Heart left ventricle (tissue), 13 donors: ENCODE data around the gene MAP1LC3B2.

Experiments used
- CTCF ChIP-seq, 12 donors: fragments of 200-600 bp; sonication (generic) in 4 of 12; IDR thresholded peaks; one replicate each; pipeline versions ENCODE4 v1.5.0 to v1.8.0; 2018 to 2022; ENCODE audit warnings: antibody characterized with exemption in 12 of 12, mild to moderate bottlenecking in 5 of 12
- POLR2A ChIP-seq, 2 donors: fragments of 450-650 bp; IDR thresholded peaks; one replicate each; pipeline ENCODE4 v1.6.1; 2017; ENCODE audit warnings: antibody characterized with exemption in 2 of 2, mild to moderate bottlenecking in 2 of 2, moderate library complexity in 2 of 2
- donor health status: ischemic (EF 13 %, LVEDD 7.1; RV severe dilation, severe dysfunction).
- donor health status: DM: no; HTN: yes; CAD: no.
- donor health status: DM: no; HTN: no; CAD: no.
- donor health status: ischemic (EF 25% LVEDD 6.9; RV normal size, moderate dysfunction).
- donor health status: ischemic (EF 25% LVEDD 5.7; RV mildly dilated, moderate dysfunction).
- donor health status: ischemic (EF 35%, LVEDD 5.7; RV mildly dilated, moderate dysfunction).
- donor health status: nonischemic (EF 11% LVEDD 7.7; RV severe dilation, severe dysfunction).
- donor health status: DM: yes; HTN: yes; CAD: no.
- donor health status: PGD.
- donor health status: ischemic (EF 29% LVEDD 5.4; RV normal size, mild dysfunction).
- donor health status: nonischemic (EF 23%, LVEDD 6.1; RV moderate dilation, normal function).

GRCh38 chr12:116598311-116599284, 39.4 kb downstream of the MAP1LC3B2 start:
- TF ChIP-seq CTCF (IDR thresholded peaks at IDR 0.05) (no peak), POLR2A (IDR thresholded peaks at IDR 0.05) (no peak)
